Left ventricle myocardium inferior (tissue), 1 donor: ENCODE measurements around the gene CRACR2B. TPM values are rescaled to one million over a fixed set of nuclear protein-coding genes. Genes with fewer than 3 reads are reported as not detected.

Experiments used
- DNase-seq: peaks from one replicate; pipeline ENCODE4 v3.0.0-alpha.2; 2020
- H3K27ac ChIP-seq: fragments of 200-600 bp; replicated peaks from 2 replicates; pipeline ENCODE4 v1.8.0; 2021
- H3K27me3 ChIP-seq: fragments of 200-600 bp; 2 replicates; pipeline ENCODE4 v1.8.0; 2021; ENCODE audit warnings: low read depth
- H3K36me3 ChIP-seq: fragments of 200-600 bp; 2 replicates; pipeline ENCODE4 v1.8.0; 2021
- H3K4me1 ChIP-seq: fragments of 200-600 bp; 2 replicates; pipeline ENCODE4 v1.8.0; 2021
- H3K4me3 ChIP-seq: fragments of 200-600 bp; 2 replicates; pipeline ENCODE4 v1.8.0; 2021; ENCODE audit warnings: mild to moderate bottlenecking, moderate library complexity
- H3K9me3 ChIP-seq: fragments of 200-600 bp; replicated peaks from 2 replicates; pipeline ENCODE4 v1.8.0; 2021
- intact Hi-C: fragments of 100-400 bp; cut with micrococcal nuclease; formaldehyde crosslinking; loops from one replicate; pipeline ENCODE4 v1.11.0; 2022
- total RNA-seq: library from RNA; stranded (reverse); fragmentation: NEBNext Ultra II Directional; extraction: Animal tissue kit (Norgen Biotek cat#: 25700); gene quantifications from one replicate; pipeline ENCODE4 v1.2.1, GENCODE V29; 2021
- TF ChIP-seq, protein P1 (sequence below): fragments of 200-600 bp; IDR thresholded peaks from 2 replicates; pipeline ENCODE4 v1.8.0; 2021; ENCODE audit warnings: antibody characterized with exemption, mild to moderate bottlenecking, borderline replicate concordance
- donor health status: DM: no; HTN: yes; CAD: no; lungs with severe emphysema.

Gene CRACR2B
- total RNA-seq, 1 donor from 2014 or later = 23.2 TPM

DNA sequence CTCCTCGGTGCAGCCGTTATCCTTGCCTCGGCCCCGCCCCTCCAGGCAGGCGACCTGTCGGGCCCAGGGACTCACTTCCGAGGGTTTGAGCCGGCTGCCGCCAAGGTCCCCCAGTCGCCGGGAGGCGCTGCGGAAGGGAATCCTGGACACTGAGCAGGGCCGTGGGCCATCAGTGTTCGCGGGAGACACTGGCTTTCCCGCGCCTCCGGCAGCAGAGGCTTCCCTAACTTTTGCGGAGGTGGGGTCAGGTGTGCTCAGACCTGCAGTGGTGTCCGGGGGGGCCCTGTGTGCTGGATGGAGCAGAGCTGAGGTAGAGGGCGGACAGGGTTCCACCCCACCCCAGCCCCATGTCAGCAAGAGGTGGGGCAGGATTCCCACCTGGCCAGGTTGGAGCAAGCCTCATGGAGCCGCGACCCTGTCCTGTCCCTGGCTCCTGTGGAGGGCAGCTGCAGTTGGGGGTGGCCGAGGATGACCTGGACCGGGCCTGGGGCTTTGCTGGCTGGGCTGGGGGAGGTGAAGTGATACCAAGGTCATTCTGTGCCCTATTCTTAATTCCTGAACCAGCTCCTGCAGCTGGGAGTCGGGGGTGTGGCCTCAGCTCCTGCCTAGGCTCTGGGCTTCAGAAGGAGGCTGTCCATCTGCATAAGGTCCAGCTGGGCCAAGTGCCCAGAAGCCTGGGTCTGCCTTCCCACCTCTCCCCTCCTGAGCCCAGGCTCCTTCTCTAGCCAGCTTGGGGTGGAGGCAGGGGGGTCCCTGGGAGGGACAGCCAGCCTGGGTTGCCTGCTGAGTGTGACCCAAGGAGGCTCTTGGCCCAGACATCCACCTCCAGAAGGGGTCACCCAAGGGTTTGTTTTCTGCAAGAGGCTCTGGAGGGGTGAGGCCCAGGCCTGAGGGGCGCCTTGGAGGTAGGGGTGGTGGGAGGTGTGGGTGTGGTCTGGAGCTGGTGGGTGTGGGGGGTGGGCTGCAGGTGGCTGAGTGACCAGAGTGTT, 23.4 kb downstream of the CRACR2B start:
- TF ChIP-seq, protein P1, sequence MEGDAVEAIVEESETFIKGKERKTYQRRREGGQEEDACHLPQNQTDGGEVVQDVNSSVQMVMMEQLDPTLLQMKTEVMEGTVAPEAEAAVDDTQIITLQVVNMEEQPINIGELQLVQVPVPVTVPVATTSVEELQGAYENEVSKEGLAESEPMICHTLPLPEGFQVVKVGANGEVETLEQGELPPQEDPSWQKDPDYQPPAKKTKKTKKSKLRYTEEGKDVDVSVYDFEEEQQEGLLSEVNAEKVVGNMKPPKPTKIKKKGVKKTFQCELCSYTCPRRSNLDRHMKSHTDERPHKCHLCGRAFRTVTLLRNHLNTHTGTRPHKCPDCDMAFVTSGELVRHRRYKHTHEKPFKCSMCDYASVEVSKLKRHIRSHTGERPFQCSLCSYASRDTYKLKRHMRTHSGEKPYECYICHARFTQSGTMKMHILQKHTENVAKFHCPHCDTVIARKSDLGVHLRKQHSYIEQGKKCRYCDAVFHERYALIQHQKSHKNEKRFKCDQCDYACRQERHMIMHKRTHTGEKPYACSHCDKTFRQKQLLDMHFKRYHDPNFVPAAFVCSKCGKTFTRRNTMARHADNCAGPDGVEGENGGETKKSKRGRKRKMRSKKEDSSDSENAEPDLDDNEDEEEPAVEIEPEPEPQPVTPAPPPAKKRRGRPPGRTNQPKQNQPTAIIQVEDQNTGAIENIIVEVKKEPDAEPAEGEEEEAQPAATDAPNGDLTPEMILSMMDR = no peak
- Histone ChIP-seq H3K4me3 (no peak overlapping the region), H3K36me3 (no peaks in the 10 kb centered on the region), H3K27me3 (no peaks in the 10 kb centered on the region), H3K4me1 (peaks cover 92% of the 10 kb centered on the region), H3K9me3 (no peaks in the 10 kb centered on the region), H3K27ac (no peak overlapping the region)
- intact Hi-C loops = no loop called here
- no peak for DNase-seq

DNA sequence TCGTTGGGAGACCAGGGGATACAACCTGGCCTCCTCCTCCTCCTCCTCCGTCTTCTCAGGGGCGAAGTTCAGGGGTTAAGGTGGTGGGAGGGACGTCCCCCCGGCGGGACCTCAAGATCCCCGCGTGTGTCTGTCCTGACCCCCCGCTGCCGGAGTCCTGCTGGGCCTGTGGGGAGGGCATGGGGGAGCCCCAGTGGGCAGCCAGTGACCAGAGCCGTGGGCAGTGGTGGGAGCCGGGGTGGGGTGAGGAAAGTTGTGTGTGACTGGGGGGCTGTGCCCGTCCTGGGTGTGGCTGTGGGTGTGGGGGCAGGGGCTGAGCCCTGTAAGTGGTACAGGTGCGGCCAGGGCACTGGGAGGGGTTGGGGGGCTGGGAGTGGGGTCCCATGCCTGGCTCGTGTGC, 25.0 kb downstream of the CRACR2B start:
- intact Hi-C loops = no loop called here
- Histone ChIP-seq H3K27me3 (no peaks in the 10 kb centered on the region), H3K4me3 (no peak overlapping the region), H3K36me3 (no peaks in the 10 kb centered on the region), H3K9me3 (no peaks in the 10 kb centered on the region), H3K4me1 (peaks cover 93% of the 10 kb centered on the region), H3K27ac (no peak overlapping the region)
- no peak for DNase-seq
- TF ChIP-seq, protein P1 = no peak

DNA sequence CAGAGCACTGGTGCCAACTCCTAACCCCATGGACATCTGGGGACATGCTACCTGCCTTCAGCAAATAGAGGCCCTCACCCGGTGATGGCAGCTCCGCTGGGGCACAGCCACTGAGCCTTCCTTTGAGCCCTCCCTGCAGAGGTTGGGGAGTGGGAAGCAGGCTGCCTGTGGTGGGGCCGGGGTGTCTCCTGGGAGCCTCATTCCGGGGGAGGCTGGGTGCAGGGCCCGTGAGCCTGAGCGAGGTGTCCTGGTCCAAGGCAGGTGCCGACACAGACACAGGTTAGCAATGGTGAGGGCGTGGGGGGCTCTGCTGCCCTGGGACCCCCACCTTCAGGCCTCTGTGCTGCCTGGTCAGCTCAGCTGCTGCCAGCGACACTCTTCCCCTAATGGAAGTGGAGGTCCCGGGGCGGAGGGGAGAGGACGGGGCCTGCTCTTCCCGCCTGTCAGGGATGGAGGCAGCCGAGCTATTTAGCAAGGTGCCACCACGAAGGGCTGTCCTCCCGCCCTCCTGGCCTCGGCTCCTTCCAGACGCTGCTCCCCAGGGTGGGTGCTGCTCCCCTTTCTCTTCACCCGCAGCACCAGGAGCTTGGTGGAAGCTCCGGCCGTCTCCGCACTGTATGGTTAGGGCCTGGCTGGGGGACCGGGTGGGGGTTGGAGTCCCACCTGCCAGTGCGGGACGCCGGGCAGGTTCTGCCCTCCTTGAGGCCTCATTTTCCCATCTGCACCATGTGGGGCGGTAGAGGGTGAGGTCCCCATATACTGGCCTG, 26.1 kb downstream of the CRACR2B start:
- no peaks in the 10 kb centered on the region for H3K27me3 ChIP-seq
- TF ChIP-seq, protein P1 = no peak
- no peak overlapping the region for H3K27ac ChIP-seq
- peaks cover 83% of the 10 kb centered on the region for H3K4me1 ChIP-seq
- H3K36me3 ChIP-seq = no peaks in the 10 kb centered on the region
- no peaks in the 10 kb centered on the region for H3K9me3 ChIP-seq
- intact Hi-C loops = no loop called here
- no peak for DNase-seq
- no peak overlapping the region for H3K4me3 ChIP-seq

DNA sequence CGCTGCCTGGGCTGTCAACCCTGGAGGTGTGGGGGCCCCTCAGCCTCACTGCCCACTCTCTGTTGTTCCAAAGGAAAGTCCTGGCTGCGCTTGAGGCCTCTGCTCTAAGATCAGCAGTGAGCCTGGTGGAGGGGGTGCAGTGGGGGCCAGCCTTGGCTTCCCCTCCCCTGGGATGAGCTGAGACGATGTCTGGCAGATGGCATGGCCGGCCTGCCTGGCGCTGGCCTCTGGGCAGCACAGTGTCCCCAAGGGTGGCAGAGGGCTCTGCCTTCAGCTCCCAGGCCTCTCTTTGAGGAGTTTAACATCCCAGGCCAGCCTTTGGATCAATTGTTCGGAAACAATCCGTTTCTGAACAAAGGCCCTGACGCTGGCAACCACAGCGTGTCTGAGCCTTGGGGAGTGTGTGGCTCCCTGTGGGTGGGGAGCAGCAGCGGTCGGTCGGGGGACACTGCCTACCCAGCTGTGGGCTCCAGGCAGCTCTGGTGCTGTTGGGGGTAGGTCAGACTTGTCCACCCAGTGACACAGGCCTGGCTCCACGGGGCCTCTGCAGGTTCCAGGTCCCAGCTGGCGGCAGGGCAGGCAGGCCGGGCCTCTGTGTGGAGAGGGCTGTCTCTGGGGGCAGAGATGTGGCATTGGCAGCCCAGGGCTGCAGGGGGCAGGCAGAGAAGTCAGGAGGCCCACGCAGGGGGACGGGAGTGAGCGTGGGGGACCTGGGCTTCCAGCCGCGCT, 27.0 kb downstream of the CRACR2B start:
- no peak for DNase-seq
- intact Hi-C loops = no loop called here
- TF ChIP-seq, protein P1 = no peak
- Histone ChIP-seq H3K4me3 (no peak overlapping the region), H3K36me3 (no peaks in the 10 kb centered on the region), H3K27ac (no peak overlapping the region), H3K4me1 (peaks cover 82% of the 10 kb centered on the region), H3K27me3 (no peaks in the 10 kb centered on the region), H3K9me3 (no peaks in the 10 kb centered on the region)

DNA sequence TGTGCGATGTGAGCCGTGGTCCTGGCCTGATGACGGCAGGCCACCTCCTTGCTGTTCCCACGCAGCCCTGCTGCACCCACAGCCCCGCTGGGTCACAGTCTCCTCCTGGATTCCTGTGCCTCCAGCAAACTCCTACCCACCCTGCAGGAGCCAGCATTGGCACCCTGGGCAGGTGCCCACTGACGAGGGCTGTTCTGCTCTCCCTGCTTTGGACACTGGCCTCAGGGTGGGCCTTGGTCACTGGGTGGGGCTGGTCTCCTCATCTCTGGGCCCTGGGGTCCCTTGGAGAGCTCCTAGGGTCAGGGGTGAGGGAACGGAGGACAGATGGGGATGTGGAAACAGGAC, 27.6 kb downstream of the CRACR2B start:
- Histone ChIP-seq H3K27me3 (no peaks in the 10 kb centered on the region), H3K27ac (no peak overlapping the region), H3K36me3 (no peaks in the 10 kb centered on the region), H3K4me3 (no peak overlapping the region), H3K4me1 (peaks cover 82% of the 10 kb centered on the region), H3K9me3 (no peaks in the 10 kb centered on the region)
- intact Hi-C loops = no loop called here
- TF ChIP-seq, protein P1 = no peak
- DNase-seq = no peak
